Endometrial microvascular endothelial cells (primary cell): ENCODE results near the gene MTHFS. TPM values are rescaled to one million over a fixed set of nuclear protein-coding genes. Genes with fewer than 3 reads are reported as not detected.

Experiments
- in situ Hi-C: cut with HindIII; loops from 2 replicates; pipeline ENCODE4 v1.10.0; 2017; ENCODE audit warnings: low sequenced_read_pairs, low pct_unique_long_range_greater_than_20kb; ENCODE audit errors: inconsistent ontology term
- total RNA-seq: library from RNA; depleted of rRNA; stranded (reverse); fragments of >200 nt; gene quantifications from one replicate; pipeline ENCODE4 v1.2.3, GENCODE V29; 2015; ENCODE audit errors: inconsistent ontology term

The MTHFS gene
- total RNA-seq, 1 donor from 2014 or later = 24.8 TPM

GRCh38 chr15:79883579-79884203 is 13.1 kb downstream of the MTHFS start:
- in situ Hi-C loops = no loop called here

DNA sequence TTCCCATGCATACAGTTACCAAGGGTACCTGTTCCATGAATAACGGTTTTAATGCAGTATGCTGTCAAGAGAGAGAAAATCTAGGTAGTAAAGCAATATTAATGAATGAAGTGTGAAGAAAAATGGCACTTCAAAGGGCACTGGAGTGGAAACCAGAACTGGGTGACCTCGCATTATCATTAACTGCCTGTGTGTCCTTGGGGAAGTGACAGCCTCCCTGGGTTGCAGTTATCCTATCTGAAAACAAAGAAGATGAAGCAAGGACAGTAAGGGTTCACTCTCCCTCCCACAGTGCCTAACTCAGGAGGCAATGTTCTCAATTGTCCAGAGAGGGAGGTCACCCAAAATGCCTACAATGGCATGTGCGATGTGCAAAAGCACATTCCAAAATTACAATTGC is 15.1 kb downstream of the MTHFS start:
- in situ Hi-C loops = no loop called here

GRCh38 chr15:79881254-79881653 is 15.6 kb downstream of the MTHFS start:
- in situ Hi-C loops = no loop called here

DNA sequence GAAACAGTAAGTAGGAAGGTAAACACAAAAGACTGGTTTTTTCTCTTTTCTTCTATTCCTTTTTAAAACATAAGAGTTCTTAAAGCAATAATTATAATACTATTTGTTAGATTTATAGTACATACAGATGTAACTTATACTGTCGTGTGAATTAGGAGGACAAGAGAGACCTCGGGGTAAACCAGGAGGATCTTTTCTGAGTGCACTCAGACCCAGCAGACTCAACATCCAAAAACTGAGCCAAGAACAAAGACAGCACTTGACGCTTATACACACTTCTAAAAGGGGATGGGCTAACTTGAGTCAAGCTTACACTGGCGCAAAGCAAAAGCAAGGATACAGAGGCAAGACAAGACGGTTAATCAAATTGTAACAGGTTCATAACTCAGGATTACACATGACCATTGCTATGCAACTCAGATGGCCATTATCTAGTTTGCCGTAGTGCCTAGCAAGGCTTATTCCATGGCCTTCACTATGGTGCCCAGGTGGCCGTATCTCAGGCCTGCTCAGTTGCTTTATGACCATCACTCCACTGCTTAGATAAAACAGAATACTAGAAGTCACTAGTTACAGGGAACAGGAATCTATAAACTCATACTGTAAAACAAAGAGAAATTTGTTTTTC is 18.6 kb downstream of the MTHFS start:
- in situ Hi-C loops = no loop called here

GRCh38 chr15:79875213-79875612 is 21.6 kb downstream of the MTHFS start:
- in situ Hi-C loops = no loop called here

DNA sequence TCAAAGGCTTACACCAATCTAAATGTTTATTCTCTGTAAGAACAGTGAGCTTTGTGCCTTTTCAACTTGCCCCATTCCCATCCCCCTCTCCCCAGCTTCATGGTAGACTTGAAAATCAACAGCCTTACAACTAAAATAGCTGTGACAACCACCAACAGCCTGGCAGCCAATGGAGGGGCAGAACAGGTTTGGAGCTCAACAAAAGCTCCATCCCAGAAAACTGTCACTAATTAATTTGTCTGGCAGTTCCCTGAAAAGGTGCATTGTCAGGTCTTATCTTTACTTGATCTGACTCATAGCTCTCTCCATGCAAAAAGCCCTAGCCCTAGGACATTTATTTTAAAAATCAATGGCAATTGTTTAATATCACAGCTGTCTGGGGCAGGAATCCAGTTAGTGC is 22.6 kb downstream of the MTHFS start:
- in situ Hi-C loops = no loop called here

DNA sequence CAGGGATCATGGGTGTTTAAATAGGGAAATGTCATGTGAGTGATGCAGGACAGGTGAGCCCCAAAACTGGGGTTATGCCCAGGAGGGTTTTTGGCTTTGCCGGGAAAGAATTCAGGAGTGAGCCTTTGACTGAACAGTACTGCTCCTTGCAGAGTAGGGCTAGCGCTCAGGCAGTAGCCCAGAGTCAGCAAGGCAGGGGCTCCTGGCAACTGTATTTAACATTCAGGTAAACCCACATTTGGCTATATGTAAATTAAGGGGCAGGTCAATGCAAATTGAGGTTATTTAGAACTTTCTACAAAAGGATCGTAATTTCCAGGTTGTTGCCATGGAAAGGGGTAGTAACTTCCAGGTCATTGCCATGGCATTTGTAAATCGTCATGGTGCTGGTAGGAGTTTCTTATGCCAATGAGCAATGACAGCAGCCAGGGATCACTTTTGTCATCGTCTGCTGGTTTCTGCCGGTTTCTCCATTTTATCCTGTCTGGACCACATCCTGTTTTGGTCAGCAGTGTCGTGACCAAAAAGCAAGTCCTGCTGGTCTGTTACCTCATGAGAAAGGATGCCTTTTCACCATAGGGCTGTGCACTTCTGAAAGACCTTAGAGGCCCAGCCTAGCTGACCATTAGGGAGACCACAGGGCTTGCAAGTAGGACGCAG is 24.3 kb downstream of the MTHFS start:
- in situ Hi-C loops = no loop called here

DNA sequence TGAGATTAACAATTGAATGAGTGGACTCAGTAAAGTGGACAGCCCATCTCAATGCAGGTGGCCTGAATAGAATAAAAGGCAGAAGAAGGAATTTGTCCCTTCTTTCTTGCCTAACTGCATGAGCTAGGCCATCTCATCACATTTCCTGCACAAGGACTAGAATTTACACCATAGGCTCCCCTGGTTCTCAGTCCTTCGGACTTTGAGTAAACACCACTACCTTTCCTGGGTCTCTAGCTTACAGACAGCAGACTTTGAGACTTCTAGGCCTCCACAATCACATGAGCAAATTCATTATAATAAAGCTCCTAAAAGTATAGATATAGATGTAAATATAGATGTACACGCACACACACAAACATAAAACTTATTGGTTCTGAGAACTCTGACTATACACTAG is 28.3 kb downstream of the MTHFS start:
- in situ Hi-C loops = no loop called here

GRCh38 chr15:79863886-79864285 is 32.9 kb downstream of the MTHFS start:
- in situ Hi-C loops = no loop called here

GRCh38 chr15:79862191-79862590 is 34.6 kb downstream of the MTHFS start:
- in situ Hi-C loops = no loop called here

DNA sequence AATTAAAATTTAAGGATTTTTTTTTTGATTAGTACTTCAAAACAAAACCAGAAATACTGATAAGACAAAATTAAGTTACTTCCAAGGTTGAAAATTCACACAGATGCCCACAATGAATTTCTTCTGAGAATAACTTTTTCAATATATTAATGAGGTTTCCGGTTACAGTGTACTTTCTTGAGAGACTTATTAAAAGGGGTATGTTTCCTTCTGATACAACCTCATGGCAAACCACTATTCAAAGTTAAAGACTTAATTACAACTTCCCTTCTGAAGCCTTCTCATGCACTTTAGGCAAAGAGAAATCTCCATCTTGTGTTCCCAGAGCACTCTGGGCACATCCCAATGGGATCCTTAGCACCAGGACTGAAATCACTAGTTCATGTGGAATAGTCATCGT is 36.2 kb downstream of the MTHFS start:
- in situ Hi-C loops = no loop called here

DNA sequence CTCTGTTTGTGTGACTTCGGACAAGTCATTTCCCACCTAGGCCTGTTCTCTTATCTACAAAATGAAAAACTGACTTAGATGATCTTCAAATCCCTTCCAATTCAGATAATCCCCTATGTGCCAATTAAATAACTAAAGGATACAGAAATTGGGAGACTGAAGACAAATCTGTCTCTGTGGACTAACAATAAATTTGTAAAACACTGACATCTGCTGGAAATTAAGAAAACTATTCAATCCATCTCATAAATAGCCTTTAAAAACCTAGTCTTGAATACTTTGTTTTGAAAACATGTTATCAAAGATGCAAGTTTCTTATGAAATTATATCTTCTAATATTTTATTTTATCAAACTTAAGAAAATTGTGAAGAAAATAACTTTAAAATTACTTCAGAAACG is 38.3 kb downstream of the MTHFS start:
- in situ Hi-C loops = no loop called here

DNA sequence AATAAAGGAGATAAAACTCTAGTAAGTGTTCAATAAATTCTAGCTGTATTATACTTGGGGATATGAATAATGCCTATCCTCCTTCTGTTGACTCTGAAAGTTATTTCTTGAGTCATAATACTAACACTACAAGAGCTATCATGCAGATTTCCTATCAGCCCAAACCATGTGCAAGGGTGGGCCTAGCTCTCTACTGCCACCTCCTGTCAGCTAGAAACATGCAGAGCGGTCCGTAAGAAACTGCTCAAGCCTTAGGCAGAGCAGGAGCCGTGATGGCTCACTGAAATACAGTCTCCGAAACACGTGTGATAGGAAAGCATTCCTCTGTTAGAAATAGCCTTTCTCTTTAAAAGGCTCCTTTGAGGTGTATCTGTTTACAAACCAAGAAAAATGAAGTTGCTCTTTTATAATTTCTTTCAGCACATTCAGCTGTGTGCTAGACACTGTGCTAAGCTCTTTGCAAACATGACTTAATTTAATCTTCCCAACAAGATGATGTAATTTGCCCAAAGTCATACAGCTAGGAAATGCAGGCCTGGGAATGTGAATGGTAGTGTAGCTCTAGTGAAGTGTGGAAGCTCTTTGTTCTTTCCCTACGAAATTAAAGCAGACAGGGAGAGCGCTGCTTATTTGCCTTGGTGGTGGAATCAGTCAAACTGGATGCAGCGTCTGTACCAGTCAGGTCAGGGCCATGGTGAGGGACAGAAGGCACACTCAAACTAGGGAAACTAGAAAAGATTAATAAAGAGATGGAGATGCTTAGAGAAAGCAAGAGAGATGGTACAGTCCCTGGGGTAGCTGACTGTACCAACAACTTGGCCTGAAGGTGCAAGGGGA is 43.1 kb downstream of the MTHFS start:
- in situ Hi-C loops = no loop called here

DNA sequence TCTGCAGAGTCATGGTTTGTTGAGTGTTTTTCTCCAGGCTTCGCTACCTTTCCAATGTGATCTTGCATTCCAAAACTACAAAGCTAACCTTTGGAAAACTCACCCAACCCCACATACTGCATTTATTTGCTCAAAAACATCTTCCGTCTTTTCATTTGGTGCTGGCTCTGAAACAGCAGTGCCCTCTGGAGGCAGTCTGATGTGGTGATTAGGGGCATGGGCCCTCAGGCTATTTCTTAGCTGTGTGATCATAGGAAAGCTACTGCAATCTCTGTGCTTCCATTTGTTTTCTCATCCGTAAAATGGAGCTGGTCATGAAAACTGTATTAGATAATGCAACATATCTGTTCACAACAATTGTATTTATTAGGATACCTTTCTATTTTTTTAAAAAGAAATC is 47.0 kb downstream of the MTHFS start:
- in situ Hi-C loops = no loop called here

GRCh38 chr15:79846539-79846938 is 50.3 kb downstream of the MTHFS start:
- in situ Hi-C loops = no loop called here

DNA sequence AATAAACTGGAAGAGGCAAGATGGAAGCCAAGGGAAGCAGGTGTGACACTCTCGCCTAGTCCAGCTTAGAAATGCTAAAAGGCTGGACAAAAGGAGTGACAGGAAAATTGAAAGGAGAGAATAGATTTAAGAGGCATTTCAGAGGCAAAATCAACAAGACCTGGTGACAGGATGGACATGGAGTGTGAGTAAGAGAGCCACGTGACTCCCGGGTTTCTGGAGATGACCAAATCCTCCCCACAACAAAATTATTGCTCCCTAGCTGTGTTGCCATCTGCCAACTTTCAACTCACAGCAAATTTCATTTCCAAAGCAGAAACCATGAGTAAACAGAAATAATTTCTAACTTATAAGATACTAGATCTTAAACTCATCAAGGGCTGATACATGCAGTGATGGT is 52.6 kb downstream of the MTHFS start:
- in situ Hi-C loops = no loop called here

GRCh38 chr15:79837846-79838245 is 59.0 kb downstream of the MTHFS start:
- in situ Hi-C loops = no loop called here

DNA sequence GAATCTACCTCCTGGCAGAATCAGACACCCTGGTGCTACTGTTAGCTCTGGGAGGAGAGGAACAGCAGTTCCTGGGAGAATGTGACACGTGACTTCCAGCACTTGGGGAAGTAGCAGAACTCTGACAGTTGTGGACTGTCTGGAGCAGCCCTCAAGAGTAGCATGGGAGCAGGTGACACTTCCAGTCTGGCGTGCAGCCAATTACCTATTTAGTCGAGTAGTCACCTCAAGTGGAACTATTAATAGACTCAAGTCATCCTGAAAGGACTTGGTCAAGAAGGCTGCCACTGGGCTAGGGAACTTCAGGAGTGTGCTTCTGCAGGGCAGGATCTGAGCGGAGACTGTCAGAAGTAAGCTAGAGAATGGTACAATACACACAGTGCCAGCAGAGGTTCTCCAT is 62.3 kb downstream of the MTHFS start:
- in situ Hi-C loops = no loop called here

DNA sequence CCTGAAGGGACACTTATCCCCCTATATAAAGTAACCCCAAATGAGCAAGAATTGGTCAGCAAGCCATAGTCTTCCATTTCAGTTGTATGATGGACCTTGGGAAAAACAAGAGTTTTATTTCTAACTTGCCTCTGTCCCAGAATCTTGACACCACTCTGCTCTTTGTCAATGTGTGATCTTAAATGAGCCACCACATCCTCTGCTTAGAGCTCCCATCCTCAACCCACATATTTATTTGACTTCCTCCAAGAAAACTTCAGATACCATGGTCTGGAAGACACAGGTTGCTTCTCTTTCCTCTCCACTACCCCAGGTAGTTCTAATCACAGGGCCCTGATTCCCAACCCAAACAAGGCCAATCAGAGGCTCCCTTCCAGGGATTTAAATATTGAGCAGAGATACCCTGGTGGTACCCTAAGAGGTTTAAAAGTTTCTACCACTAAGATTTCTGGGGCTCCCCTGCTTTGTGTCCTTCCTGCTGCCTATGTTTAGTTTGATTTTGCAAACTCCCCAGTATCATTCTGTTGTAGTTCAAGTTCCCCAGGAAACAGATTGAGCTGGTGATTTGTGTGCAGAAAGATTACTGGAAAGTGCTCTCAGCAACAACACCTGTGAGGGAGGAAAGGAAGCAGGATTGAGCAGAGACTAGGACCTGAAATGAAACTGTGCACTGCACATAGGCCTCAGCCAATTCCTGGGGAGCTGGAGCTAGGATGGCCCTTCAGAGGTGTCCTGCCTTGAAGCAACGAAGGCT is 64.3 kb downstream of the MTHFS start:
- in situ Hi-C loops = no loop called here
